Stimulated activated CD8-positive, alpha-beta memory T cell treated with anti-CD3 and anti-CD28 coated beads, Interleukin-4, amount 100 ng/mL, for 4 hours (primary cell): Measurements from ENCODE around the gene PTPN7.
"Not testable (repeated sequence)": the region's sequence is repeated elsewhere in the genome, so short reads cannot be mapped to it uniquely, and the experiment has no call there.

Source experiments
- DNase-seq, 2 donors: peaks; one replicate each; pipeline ENCODE4 v3.0.0-alpha.2; 2020; ENCODE audit warnings: low read depth in 2 of 2, low spot score in 1 of 2

Gene PTPN7

DNA sequence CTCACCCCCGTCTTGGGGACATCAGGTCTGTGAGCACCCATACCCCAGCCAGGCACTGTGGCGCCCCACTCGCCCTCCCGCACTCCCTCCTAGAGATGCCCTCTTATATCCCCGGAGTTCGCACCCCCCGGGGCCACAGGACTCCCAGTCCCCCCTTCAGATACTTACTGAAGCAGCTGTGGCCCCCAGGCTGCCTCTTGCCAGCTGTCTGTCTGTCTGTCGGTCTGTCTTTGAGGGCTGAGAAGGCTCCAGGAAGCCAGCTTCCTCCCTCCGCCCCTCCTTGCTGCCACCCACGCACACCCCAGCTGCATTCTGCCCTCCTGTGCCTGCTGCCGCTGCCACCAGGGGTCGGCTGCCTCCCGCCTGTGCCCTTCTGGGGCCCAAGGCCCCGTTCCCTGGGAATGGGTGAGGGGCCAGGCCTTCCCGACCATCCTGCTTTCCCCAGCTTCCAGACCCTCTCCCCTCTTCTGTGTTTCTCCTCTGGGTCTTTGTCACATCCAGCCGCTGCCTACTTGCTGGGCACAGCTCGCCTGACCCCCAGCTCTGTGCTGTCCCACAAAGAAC, at the start of gene PTPN7:
PTPN7 (minus strand) TSS at position 226 of the 564 bp plus-strand sequence. CDS start 1,200 bp downstream, outside the sequence.
- DNase-seq = peak; percentile 79 to 81

DNA sequence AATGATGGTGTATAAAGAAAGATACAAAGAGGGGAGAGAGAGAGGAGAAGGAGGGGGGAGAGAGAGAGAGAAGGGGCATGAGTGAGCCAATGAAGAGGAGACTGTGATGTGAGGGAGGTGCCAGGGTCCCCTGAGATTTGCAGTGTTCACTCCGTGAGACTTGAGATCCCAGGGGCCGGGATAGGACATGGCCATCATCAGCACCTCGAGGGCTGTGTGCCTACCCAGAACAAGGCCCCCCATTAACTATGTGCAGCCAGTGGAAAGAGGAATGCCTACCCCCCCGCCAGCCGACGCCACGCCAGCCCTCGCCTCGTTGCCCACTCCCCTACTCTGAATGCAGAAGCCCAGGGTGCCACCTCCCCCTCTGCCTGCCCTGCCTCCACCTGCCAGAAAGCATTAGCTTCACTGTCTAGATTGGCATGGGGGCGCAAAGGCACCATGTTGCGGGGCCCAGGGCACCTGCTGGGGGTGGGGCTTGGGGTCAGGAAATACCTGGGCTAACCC, 48.0 kb upstream of the PTPN7 start:
- no peak for DNase-seq

DNA sequence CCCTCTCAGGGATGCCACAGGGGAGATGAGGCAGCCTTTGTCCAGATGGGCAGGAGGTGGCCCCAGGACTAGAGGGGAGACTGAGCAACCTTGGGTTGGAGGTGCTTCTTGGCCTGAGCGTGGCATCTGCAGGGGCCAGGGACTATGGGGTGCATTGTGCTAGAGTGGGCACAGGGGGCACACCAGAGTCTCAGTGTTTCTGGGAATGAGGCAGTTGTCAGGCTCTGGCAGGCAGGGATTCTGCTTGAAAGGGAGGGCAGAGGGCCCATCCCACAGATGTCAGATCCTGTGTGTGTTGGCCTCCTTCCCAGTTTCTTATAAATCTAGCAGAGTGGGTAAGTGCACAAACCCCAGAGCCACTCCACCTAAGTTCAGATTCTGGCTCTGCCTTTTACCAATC, 46.9 kb upstream of the PTPN7 start:
- no peak for DNase-seq

DNA sequence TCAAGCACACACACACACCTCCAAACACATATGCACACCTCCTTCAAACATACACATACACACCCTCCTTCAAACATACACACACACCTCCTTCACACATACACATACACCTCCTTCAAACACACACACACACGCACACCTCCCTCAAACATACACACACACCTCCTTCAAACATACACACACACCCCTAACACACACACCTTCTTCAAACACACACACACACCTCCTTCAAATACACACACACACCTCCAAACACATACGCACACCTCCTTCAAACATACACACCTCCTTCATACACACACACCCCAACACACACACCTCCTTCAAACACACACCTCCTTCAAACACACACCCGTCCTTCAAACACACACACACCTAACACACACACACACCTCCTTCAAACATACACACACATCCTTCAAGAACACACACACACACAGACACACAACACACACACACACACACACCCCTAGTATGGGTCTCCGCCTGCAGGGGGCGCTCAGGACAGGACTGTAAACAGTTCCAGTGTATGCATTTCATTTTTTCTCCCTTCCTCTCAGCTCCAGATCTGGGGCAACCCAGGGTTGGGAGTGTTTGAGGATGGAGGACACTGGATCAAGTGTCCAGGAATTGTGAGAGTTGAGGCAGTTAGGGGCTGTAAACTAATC, 45.3 kb upstream of the PTPN7 start:
- DNase-seq = no peak

DNA sequence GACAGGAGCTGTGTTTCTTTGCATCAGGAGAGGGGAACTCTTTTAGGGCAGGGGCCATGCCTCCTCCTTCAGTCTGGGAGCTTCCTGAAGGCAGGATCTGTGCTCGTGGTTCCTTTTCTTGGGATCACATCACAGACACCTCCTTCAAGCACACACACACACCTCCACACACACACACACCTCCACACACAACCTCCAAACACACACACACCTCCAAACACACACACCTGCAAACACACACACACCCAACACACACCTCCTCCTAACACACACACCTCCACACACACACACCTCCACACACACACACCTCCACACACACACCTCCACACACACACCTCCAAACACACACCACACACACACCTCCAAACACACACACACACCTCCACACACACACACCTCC, 43.7 kb upstream of the PTPN7 start:
- DNase-seq = no peak

DNA sequence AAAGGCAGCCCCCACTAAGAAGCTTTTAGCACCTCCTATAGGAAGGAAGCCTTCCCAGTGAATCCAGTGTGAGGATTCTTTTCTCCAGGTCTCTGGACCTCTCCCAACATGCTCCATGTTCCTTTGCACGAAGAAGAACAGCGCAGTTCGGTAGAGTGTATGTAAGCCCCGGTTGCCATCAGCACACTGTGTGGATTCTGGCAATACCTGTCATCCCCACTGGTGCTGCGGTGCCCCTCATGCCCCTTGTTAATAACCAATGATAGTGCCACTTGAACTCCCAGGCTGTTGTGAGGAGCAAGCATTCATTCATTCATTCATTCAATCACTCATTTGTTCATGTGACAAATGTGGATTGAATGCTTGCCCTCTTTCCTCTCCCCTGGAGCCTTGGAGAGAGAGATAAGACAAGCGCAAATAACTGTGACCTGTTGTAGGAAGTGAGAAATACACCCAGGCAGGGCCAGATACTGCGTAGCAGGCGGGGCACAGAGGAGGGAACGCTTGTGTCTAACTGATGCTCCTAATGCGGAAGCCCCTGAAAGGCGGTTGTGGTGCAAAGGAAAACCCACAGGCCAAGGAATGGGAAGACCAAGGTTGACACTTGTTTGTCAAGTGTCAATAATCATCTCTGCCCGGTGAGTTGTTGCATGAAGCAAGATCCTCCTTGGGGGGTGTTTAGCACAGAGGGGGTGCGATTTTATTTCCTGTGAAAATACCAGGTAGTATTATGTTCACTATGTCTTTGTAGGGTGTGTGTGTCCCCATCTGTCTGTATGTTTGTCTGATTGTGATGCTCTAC, 43.0 kb upstream of the PTPN7 start:
- no peak for DNase-seq

DNA sequence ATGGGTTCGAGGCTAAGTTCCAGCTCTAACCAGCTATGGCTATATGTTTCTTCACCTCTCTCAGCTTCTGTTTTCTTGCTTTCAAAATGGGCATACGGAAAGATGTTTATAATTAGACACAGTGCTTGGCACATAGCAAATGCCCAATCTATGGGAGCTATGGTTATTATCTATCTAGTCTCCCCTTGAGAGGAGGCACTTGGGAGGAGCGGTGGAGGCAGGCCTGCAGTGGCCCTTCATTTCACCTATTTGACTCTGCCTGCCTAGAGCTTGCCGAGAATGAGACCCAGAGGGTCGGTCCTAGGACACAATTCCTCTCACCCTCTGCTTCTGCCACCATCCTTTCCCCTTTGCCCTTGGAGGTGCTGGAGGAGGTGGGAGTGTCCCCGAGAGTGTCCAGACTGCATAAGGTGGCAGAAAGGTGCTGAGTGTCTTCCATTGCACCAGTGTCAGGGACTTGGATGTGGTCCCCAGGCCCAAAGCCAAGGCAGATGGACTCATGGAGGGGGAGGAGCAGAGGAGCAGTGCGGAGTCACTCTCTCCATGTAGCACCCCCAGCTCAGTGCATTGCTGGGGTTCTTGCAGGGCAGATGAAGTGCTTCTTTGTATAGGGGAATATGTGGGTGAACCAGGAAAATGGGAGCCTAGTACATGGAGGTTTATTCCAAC, 42.2 kb upstream of the PTPN7 start:
- no peak for DNase-seq

DNA sequence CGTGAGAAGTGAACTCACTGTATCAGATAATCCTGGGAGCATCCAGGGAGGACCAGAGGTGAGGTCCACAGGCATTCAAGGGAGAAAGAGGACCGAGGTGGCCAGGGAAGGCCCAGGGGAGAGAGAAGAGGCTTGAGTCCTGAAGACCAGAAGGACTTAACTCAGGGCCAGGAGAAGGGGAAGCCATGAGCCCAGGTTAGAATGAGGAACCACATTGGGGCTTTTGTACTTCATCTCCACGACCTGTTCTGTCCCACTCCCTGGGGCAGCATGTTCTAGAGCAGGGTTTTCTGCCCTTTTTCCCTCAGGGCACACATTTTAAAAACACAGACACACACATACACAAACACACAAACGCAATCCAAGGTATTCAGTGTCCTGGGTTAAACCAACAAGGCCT, 41.6 kb upstream of the PTPN7 start:
- no peak for DNase-seq

DNA sequence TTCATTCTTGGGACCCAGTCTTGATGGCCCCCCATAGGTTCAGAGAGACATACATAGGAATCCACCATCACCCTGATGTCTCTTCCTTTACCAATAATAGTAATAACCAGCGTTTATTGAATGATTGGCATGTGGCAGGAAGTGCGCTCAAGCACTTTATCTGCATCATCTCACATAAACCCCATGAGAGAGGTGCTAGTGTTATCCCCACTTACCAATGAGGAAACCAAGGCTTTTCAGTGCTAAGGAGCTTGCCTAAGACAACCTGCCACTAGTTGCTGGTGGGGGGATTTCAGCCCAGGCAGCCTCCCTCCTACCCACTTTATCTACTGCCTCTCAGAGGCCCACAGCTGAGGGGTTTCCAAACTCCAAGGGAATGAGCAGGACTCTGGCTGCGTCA, 40.9 kb upstream of the PTPN7 start:
- DNase-seq = no peak

DNA sequence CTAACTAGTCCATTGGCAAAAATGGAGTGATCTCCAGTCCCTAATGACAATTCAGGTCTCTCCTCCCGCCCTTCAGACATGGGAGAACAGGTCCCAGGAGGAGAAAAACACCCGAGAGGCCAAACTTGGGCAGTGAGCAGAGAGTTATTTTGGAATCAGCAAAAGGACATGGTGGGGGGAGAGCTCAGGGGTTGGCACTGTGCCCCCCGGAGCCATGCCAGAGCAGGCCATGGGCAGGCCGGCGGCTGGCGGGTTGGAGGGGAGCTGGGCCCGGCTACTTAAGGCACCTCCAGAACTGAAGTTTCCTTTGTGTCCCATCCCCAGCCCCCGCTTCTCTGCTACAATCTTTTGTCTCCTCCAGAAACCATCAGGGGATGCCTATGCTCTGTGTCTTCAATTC, 40.3 kb upstream of the PTPN7 start:
- DNase-seq = no peak

DNA sequence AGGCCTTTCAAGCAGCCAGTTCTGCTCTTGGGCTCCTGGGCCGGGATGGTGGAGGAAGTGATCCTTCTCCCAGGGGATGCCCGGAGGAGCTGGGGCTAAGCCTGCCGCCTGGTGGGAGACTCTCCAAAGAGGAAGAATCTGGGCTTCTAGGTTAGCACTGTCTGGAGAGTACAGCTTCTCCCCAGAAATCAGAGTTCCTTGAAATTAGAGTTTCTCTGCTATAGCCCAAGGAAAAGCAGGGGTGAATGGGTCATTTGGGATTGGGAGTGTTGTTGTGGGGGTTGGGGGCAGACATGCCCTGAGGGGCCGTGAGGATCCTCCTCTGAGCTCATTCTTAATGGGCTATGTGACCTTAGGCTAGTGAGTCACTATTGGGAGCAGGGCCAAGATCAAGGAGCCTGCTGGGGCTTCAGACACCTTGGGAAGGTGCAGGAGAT, 39.7 kb upstream of the PTPN7 start:
- no peak for DNase-seq

DNA sequence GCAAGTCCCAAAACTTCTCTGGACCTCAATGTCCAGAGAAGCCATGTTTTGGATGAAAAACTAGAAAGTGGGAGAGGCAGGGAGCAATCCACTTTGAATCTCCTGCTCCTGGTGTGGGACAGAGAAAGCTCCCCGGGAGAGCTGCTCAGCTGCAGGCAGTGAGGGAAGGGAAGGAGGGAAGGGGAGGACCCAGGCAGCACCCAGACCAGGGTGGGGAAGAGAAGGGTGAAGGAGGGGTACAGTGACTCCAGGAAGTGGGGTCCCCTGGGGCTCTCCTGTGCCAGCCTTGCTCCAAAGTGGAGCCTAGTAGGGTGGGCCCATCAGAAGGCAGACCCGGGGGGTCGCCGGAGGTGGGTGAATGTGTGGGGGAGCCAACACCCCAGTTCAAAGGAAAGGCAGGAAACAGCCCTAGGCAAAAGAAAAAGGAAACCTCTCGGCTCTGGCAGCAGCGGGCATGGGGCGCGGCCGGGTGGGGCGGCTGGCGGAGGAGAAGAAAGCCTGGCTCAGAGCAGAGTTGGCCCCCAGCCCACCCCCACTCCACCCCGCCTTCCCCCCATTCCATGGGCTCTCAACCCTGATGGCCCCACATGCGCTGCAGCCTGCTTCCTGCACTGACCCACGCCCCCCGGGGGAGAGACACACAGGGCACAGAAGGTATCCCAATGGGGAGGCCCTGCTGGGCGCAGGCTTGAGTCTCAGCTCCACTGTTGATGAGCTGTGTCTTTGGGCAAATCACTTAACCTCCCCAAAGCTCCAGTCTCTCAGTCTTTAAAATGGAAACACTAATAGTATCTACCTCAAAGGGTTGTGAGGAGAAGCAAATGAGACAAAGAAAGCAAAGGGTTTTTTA, 38.9 kb upstream of the PTPN7 start:
- DNase-seq = no peak

DNA sequence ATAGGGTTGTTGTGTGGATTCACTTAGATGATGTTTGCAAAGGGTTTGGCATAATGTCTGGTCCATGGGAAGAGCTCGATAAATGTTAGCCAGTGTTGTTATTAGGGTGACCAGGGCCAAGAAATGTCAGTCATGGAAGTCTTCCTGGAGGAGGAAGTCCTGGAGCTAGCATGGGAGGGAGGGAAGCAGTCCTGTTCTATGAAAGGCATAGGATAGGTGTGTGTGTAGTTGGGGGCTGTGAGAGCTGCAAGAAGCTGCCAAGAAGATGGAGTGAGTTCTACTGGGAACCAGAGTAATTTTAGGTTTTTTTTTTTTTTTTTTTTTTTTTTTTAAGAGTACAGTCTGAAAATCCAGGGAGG, 37.9 kb upstream of the PTPN7 start:
- no peak for DNase-seq

DNA sequence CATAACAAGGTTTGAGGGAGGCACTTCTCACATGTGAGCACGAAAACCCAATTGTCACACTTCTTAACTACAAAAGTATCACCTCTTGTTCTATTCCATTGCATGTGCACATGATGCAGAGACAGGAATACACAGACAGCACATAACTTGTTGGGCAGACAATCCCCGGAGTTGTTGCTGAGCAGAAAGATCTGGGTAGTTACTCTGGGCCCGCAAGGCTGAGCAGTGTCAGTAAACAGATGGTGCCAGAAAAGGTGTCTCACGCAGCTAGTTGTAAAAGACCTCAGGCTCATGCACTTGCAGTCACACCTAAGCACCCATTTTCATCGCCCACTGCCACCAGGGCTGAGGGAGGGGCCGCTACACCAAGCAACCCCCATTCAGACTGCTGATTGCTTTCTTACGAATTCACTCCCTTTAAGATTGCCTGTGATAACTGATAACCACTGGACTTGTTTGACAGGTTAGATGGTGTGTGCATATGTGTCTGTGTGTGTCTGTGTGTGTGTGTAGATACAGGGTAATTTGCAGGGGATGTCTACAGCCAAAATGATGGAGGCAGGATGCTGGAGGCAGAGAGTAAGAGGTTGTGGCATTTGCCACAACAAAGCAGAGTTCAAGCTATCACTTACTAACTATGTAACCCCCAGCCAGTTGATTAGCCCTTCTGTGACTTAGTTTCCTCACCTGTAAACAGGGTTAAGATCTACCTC, 37.4 kb upstream of the PTPN7 start:
- peak in 1 of 2 donors; percentile 10 for DNase-seq

DNA sequence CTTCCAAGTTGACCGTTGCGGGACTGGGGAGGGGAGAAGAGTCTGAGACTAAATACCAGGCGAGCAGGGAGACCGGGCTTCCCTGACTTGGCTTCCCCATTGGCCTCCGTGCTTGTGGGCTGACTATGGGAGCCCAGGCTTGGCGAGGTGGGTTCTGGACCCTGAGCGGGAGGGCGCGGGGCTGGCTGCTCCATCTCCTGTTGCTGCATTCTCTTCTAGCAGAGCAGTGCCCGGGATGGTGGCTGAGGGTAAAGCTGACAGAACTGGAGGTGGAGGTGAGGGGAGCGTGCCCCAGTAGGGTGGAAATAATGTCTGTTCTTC, 33.9 kb upstream of the PTPN7 start:
- DNase-seq = no peak

DNA sequence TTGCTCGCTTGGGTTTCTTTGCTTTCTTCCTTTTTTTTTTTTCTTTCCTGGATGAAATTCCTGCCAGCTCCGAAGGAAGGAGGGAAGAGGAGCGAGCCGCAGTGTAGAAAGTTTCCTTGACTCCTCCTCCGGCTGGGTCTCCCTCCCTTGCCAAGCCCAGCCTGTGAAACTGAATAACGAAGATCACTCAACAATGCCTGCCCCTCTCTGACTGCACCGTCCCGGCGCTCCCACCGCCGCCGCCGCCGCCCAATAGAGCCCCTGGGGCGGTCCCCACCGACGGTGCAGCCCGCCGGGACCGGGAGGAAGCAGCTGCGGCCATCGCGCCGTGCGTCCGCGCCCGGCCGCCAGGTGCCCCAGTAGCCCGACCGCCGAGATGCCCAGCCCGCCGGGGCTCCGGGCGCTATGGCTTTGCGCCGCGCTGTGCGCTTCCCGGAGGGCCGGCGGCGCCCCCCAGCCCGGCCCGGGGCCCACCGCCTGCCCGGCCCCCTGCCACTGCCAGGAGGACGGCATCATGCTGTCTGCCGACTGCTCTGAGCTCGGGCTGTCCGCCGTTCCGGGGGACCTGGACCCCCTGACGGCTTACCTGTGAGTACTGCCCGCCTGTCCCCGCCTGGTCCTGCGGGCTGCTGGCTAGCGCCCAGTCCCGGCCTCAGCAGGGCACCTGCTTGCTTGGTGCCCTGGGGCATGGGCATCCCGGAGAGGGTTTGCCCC, 33.4 kb upstream of the PTPN7 start, which contains the start of gene LGR6:
LGR6 (plus strand) TSS at position 186 of the 714 bp plus-strand sequence; CDS start at position 377, 191 bp downstream.
- no peak for DNase-seq

DNA sequence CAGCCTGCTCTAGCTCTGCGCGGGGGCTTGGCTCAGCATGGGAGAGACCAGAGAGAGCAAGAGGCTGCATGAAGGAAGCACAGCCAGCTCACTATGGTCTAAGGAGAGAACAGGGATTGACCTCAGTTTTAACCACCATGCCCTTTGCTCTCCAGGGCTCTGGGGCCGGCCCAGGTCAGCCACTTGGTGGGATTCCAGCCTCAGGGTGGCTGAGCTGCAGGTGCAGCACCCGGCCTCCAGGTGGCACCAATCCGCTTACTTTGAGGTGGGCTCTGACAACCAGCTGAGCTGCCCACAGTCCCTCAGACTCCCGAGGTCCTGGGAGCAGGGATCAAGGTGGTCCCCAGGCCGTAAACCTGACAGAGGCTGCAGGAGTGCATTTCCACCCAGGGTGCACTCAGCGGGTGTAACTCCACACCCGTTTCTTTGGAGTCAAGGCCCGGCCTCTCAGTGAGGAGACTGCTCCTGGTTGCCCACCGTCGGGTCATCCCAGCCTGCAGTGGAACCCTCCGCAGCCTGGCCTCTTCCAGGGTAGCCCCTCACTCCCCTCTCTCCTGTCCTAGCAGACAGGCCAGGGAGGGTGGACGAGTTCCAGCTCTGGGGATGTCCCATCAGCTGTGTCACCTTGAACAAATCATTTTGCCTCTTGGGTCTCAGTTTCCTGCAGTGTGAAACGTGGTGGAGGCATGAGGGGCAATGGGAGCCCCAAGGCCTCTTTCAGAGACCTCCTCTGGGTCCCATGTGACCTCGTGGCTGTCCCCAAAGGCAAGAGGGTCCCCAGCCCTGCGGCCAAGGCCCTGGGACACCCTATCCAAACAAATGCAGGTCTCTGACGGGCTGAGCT, 32.6 kb upstream of the PTPN7 start:
- DNase-seq = peak in 1 of 2 donors; percentile 14

DNA sequence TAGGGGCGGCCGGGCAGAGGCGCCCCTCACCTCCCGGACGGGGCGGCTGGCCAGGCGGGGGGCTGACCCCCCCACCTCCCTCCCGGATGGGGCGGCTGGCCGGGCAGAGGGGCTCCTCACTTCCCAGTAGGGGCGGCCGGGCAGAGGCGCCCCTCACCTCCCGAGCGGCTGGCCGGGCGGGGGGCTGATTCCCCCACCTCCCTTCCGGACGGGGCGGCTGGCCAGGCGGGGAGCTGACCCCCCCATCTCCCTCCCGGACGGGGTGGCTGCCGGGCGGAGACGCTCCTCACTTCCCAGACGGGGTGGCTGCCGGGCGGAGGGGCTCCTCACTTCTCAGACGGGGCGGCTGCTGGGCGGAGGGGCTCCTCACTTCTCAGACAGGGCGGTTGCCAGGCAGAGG, 31.0 kb upstream of the PTPN7 start:
- not testable (repeated sequence) for DNase-seq
